GM19397 (cell line): ENCODE data around the gene ARHGAP27.
A peak's percentile ranks its signal among the peaks of the same experiment; 100 is the strongest.
"Not testable (repeated sequence)": the region's sequence is repeated elsewhere in the genome, so short reads cannot be mapped to it uniquely, and the experiment has no call there.

ENCODE experiments used
- ATAC-seq: cut with Tn5 transposase; IDR thresholded peaks from one replicate; pipeline ENCODE4 v1.9.1; 2021; ENCODE audit warnings: mild to moderate bottlenecking, moderate library complexity; ENCODE audit not compliant: unreplicated experiment

The ARHGAP27 gene, protein sequence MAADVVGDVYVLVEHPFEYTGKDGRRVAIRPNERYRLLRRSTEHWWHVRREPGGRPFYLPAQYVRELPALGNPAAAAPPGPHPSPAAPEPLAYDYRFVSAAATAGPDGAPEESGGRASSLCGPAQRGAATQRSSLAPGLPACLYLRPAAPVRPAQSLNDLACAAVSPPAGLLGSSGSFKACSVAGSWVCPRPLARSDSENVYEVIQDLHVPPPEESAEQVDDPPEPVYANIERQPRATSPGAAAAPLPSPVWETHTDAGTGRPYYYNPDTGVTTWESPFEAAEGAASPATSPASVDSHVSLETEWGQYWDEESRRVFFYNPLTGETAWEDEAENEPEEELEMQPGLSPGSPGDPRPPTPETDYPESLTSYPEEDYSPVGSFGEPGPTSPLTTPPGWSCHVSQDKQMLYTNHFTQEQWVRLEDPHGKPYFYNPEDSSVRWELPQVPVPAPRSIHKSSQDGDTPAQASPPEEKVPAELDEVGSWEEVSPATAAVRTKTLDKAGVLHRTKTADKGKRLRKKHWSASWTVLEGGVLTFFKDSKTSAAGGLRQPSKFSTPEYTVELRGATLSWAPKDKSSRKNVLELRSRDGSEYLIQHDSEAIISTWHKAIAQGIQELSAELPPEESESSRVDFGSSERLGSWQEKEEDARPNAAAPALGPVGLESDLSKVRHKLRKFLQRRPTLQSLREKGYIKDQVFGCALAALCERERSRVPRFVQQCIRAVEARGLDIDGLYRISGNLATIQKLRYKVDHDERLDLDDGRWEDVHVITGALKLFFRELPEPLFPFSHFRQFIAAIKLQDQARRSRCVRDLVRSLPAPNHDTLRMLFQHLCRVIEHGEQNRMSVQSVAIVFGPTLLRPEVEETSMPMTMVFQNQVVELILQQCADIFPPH

DNA sequence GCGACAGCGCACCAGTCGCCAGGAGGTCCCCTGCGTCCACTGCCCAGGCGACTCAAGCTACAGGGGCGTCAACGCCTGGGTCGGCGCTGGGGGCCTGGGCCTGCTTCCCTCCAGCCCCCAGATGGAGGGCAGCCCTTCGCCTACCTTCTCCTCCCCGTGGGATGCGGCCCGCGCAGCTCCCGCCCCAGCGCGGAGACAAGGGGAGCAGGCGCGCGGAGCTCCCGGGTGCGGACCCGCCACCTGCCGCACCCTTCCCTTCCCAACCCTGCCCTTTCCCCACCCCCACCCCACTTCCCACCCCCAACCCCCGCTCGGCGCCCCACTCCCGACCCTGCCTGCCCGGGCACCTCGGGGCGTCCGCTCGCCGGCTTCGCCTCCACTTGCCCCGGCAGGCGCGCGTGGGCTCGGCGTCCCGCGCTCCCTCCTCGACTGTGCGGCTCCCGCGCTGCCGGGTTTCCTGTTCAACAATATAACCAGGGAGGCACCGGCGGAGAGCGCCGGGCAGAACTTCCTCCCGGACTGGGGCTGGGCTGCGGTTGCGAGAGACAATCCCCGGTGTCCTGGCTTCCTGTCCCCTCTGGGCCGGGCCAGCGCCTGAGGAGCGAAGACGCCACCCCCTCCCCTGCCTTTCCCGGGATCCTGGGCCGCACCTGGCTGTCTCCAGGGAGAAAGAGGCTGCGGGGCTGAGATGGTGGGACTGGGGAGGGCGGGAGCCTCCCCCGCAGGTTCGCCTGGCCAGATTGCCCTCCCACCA is at the start of gene ARHGAP27:
Gene ARHGAP27, minus strand, starts transcription at position 466 of the 754 bp plus-strand sequence. CDS start 2,591 bp downstream, outside the sequence.
- no peak for ATAC-seq

DNA sequence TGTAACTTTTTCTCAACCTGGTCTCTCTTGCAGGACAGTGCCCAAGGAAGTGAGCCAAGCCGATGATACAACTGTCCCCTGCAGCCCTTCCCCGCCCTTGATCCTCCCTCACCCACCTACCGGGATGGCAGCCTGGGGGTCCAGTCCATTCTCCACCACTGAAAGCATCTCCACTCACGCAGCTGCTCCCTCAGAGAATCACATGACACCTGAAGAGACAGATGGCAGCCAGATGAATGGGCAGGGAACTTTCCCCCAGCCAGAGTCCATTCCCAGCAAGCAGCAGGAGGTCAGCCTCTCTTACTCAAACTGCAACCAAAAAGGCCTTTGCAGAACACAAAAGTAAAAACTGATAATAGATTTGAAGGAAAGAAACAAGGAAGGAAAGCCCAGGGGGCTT is 49.6 kb upstream of the ARHGAP27 start:
- not testable (repeated sequence) for ATAC-seq

- not testable (repeated sequence) for ATAC-seq
Measured at GRCh38 chr17:45475436-45475835, 42.8 kb upstream of the ARHGAP27 start.

- ATAC-seq: not testable (repeated sequence)
Measured at GRCh38 chr17:45472249-45472648, 39.6 kb upstream of the ARHGAP27 start.

- ATAC-seq: not testable (repeated sequence)
Measured at GRCh38 chr17:45469204-45469563, 36.5 kb upstream of the ARHGAP27 start.

GRCh38 chr17:45468293-45469203 is 35.9 kb upstream of the ARHGAP27 start:
- ATAC-seq: not testable (repeated sequence)

DNA sequence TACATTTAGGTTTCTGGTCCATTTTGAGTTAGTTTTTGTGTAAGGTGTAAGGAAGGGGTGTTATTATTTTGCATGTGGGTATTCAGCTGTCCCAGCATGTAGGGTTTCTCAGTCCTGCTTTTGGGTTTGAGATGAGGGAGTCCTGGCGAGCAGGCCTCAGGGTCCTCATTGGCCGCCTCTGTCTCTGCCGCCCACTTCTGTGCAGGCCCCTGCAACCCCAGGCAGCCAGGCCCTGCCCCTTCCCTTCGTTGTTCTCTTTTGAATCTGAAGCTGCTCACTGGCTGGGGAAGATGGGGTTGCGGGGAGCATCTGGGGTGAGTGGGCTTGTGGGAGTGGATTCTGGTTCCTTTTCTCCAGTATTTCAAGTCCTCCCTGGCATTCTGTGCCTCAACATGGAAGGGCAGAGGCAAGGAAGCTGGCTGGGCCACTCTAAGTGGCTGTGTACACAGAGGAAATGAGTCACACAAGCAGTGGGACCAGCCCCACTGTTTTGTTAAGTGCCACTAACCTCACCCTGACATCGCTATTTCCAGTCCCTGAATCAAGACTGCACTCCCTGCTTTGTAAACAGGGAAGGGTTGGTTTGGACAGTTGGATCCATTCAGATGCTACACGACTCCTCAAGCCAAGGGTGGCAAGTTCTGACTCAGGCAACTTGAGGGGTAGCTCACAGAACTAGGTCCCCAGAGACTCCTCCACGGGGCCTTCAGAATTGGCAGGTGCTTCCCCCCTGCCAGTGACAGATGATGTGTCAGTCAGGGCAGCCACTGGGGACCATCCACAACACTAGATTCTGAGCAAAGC is 29.1 kb upstream of the ARHGAP27 start:
- peak; percentile 89 for ATAC-seq

DNA sequence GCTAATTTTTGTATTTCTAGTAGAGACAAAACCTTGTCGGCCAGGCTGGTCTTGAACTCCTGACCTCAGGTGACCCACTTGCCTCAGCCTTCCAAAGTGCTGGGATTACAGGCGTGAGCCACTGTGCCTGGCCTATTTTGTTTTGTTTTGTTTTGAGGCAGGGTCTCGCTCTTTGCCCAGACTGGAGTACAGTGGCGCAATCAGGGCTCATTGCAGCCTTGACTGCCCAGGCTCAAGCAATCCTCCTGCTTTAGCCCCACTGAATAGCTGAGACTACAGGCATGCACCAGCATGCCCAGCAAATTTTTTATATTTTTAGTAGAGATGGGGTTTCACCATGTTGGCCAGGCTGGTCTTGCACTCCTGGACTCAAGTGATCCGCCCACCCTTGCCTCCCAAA is 27.8 kb upstream of the ARHGAP27 start:
- ATAC-seq: not testable (repeated sequence)

DNA sequence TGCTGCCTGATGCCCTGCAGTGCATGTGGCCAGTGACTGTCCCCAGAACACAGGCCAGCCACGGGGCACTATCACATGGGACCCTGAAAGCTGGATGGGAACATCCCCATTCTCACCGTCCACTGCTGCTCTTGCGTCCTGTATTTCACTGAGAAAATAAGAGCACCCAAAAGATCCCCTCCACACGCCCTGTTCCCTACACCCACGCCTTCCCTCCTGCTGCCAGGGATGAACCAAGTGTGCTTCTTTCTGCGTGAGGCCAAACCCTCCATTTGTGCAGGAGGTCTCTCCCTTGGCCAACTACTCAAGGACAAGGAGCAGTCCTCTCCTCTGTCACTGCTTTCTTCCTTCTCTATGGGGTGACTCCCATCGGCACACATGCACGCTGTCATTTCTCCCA is 21.7 kb upstream of the ARHGAP27 start:
- not testable (repeated sequence) for ATAC-seq

DNA sequence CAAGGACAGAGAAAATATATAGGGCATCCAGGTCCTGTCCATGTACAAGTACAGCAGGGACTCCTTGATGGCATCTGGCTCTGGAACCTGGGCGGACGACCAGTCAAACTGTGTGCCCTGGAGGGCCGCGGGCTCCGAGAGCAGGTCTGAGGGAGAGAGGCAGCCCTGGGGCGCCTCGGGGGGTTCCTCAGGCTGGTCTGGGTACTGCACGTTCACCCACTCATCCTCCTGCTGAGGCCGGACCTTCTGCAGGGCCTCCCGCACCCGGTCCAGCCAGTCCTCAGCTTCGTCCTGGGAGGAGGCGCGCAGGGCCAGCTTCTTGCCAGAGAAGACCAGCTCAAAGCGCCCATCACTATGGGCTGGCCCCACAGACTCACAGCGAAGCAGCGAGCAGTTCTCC is 21.1 kb upstream of the ARHGAP27 start:
- ATAC-seq: not testable (repeated sequence)

- ATAC-seq: not testable (repeated sequence)
Measured at GRCh38 chr17:45453225-45453534, 20.5 kb upstream of the ARHGAP27 start.

GRCh38 chr17:45452329-45453224 is 19.9 kb upstream of the ARHGAP27 start:
- not testable (repeated sequence) for ATAC-seq

- not testable (repeated sequence) for ATAC-seq
Measured at GRCh38 chr17:45451660-45452059, 19.0 kb upstream of the ARHGAP27 start.

GRCh38 chr17:45451131-45451530 is 18.5 kb upstream of the ARHGAP27 start:
- no peak for ATAC-seq

- ATAC-seq: not testable (repeated sequence)
Measured at GRCh38 chr17:45449708-45450329, 17.1 kb upstream of the ARHGAP27 start.

DNA sequence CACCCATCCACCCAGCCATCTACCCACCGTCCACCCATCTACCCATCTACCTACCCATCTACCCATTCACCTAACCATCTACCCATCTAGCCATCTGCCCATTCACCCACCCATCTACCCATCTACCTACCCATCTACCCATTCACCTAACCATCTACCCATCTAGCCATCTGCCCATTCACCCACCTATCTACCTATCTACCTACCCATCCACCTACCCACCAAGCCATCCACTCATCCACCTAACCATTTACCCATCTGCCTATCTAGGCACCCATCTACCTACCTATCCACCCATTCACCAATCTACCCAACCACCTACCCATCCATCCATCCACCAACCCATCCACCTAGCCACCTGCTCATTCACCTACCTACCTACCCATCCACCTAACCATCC is 16.6 kb upstream of the ARHGAP27 start:
- not testable (repeated sequence) for ATAC-seq

GRCh38 chr17:45448483-45448882 is 15.8 kb upstream of the ARHGAP27 start:
- ATAC-seq: not testable (repeated sequence)

- not testable (repeated sequence) for ATAC-seq
Measured at GRCh38 chr17:45448066-45448465, 15.4 kb upstream of the ARHGAP27 start.
